Measurements from ENCODE around the gene THAP6. TPM values are rescaled to one million over a fixed set of nuclear protein-coding genes. Genes with fewer than 3 reads are reported as not detected.
"Not testable (repeated sequence)": the region's sequence is repeated elsewhere in the genome, so short reads cannot be mapped to it uniquely, and the experiment has no call there.

THAP6 gene
- total RNA-seq, 3 donors from 2014 or later (not counting 1 experiment from before 2014, with no cell fraction given), result 20.2 to 24.1 (median 21.8) TPM

DNA sequence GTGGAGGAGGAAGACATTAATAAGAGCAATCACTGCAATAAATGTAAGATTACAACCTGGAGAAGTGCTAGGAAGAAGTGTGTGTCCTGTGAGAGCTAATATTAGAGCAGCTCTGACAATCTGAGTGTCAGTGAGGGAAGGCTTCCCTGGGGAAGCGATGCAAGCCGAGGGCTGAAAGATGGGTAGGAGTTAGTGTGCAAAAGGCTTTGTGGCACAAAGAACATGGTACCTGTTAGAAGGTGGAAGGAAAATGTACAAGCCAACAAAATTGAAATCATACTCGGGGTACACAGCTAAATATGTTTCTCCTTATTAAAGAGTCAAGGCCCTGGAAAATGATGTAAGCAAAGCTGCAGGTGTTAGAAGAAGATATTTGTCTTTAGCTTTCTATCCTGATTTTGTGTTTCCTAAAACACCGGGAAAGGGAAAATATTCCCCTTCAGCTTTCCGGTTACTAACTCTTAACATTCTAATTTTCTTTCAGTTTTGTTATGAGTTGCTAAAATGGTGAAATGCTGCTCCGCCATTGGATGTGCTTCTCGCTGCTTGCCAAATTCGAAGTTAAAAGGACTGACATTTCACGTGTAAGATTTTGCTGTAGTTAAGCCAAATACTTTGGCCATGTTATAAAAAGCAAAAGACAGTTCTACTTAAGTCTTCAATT, 808 bp downstream of the THAP6 start:
- intact Hi-C loops (cut with micrococcal nuclease), result loop anchor here (1.0 to 2.0 kb wide), 2 partner anchors 158 to 210 kb away; partner anchors contain the start of genes G3BP2 and USO1
- H3K27ac ChIP-seq (ENCODE audit: low read length), result peak overlapping the region; percentile 98
- Mint-ChIP-seq H3K36me3 (no peaks in the 10 kb centered on the region), H3K4me3 (no peak overlapping the region), H3K27ac (no peak overlapping the region), H3K27me3 (ENCODE audit: low read depth in 2 of 2) (no peaks in the 10 kb centered on the region), H3K4me1 (peaks cover 7 to 30% of the 10 kb centered on the region in 2 donors), H3K9me3 (no peaks in the 10 kb centered on the region)
- H3K4me3 ChIP-seq (ENCODE audit: low read length), result peak overlapping the region; percentile 95
- H3K27me3 ChIP-seq (ENCODE audit: control insufficient read depth, insufficient read depth, low read length), result no peaks in the 10 kb centered on the region
- ATAC-seq (no peak), DNase-seq (peak in 1 of 2 donors; percentile 64)
- TF ChIP-seq, protein P1, sequence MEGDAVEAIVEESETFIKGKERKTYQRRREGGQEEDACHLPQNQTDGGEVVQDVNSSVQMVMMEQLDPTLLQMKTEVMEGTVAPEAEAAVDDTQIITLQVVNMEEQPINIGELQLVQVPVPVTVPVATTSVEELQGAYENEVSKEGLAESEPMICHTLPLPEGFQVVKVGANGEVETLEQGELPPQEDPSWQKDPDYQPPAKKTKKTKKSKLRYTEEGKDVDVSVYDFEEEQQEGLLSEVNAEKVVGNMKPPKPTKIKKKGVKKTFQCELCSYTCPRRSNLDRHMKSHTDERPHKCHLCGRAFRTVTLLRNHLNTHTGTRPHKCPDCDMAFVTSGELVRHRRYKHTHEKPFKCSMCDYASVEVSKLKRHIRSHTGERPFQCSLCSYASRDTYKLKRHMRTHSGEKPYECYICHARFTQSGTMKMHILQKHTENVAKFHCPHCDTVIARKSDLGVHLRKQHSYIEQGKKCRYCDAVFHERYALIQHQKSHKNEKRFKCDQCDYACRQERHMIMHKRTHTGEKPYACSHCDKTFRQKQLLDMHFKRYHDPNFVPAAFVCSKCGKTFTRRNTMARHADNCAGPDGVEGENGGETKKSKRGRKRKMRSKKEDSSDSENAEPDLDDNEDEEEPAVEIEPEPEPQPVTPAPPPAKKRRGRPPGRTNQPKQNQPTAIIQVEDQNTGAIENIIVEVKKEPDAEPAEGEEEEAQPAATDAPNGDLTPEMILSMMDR (IDR thresholded peaks at IDR 0.05), result no peak
- H3K9me3 ChIP-seq (ENCODE audit: control insufficient read depth, insufficient read depth, low read length), result no peaks in the 10 kb centered on the region
- H3K36me3 ChIP-seq (ENCODE audit: control insufficient read depth, insufficient read depth, low read length), result peaks cover 20% of the 10 kb centered on the region
- peaks cover 20% of the 10 kb centered on the region for H3K4me1 ChIP-seq (ENCODE audit: control insufficient read depth, insufficient read depth, low read length)
- WGBS (ENCODE audit: insufficient coverage), result 65% methylated on average over 6 of the region's 9 CpGs

DNA sequence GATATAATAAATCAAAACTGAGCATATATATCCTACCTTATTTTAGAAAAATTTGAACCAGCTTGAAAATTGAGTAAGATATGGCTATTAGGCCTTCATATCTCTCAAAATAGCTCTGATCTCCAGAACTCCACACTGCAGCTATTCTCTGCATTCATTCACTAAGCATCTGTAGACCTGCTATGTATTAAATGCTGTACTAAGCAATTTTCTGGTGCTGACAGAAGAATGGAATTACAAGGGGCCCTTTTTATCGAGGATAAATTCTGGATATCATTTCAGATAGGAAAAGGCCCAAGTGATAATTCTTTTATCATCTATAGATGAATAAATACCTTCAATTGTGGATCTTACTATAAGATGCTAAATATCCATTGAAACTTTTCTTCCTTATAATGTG, 1.9 kb downstream of the THAP6 start:
- H3K36me3 Mint-ChIP-seq, result no peaks in the 10 kb centered on the region
- TF ChIP-seq, protein P1 (IDR thresholded peaks at IDR 0.05), result no peak
- no peak overlapping the region for H3K4me3 Mint-ChIP-seq
- peaks cover 24% of the 10 kb centered on the region for H3K36me3 ChIP-seq (ENCODE audit: control insufficient read depth, insufficient read depth, low read length)
- no peak for ATAC-seq
- no peak for DNase-seq
- peaks cover 20% of the 10 kb centered on the region for H3K4me1 ChIP-seq (ENCODE audit: control insufficient read depth, insufficient read depth, low read length)
- H3K4me1 Mint-ChIP-seq, result peaks cover 7 to 26% of the 10 kb centered on the region in 2 donors
- WGBS (ENCODE audit: insufficient coverage), result no CpG with 5 or more reads among the region's 1 CpG
- no peaks in the 10 kb centered on the region for H3K9me3 ChIP-seq (ENCODE audit: control insufficient read depth, insufficient read depth, low read length)
- no peaks in the 10 kb centered on the region for H3K9me3 Mint-ChIP-seq
- no peaks in the 10 kb centered on the region for H3K27me3 Mint-ChIP-seq (ENCODE audit: low read depth in 2 of 2)
- H3K27ac Mint-ChIP-seq, result no peak overlapping the region
- intact Hi-C loops (cut with micrococcal nuclease), result no loop called here
- no peak overlapping the region for H3K27ac ChIP-seq (ENCODE audit: low read length)
- no peak overlapping the region for H3K4me3 ChIP-seq (ENCODE audit: low read length)
- no peaks in the 10 kb centered on the region for H3K27me3 ChIP-seq (ENCODE audit: control insufficient read depth, insufficient read depth, low read length)

- ATAC-seq; H3K4me3 Mint-ChIP-seq; H3K9me3 Mint-ChIP-seq; H3K27ac ChIP-seq (ENCODE audit: low read length); H3K4me1 ChIP-seq (ENCODE audit: control insufficient read depth, insufficient read depth, low read length); H3K36me3 Mint-ChIP-seq; DNase-seq; H3K27me3 ChIP-seq (ENCODE audit: control insufficient read depth, insufficient read depth, low read length); H3K4me3 ChIP-seq (ENCODE audit: low read length); H3K27me3 Mint-ChIP-seq (ENCODE audit: low read depth in 2 of 2); intact Hi-C loops (cut with micrococcal nuclease); H3K9me3 ChIP-seq (ENCODE audit: control insufficient read depth, insufficient read depth, low read length); H3K27ac Mint-ChIP-seq: not testable (repeated sequence)
- H3K36me3 ChIP-seq (ENCODE audit: control insufficient read depth, insufficient read depth, low read length), result peaks cover 47% of the 10 kb centered on the region
- WGBS (ENCODE audit: insufficient coverage), result 90% methylated on average over 1 of the region's 7 CpGs
- peaks cover 7 to 29% of the 10 kb centered on the region in 2 donors for H3K4me1 Mint-ChIP-seq
These were observed 5.2 kb downstream of the THAP6 start for GRCh38 chr4:75519452-75519851.

DNA sequence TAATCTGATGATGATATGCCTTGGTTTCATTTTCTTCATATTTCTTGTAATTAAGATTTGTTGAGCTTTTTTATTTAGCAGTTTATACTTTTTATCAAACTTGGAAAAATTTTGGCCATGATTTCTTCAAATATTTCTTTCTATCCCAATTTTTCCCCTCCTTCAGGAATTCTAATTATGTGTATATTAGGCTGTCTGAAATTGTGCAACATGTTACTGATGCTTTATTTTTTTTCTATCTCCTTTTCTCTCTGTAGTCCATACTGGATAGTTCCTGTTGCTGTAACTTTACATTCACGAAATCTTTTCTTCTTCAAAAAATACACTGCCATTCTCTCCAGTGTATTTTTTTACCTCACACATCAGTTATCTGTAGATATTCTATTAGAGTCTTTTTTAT, 10.8 kb downstream of the THAP6 start:
- Mint-ChIP-seq H3K4me1 (peaks cover 4 to 20% of the 10 kb centered on the region in 2 donors), H3K27ac (no peak overlapping the region), H3K9me3 (no peaks in the 10 kb centered on the region), H3K27me3 (ENCODE audit: low read depth in 2 of 2) (no peaks in the 10 kb centered on the region), H3K4me3 (no peak overlapping the region), H3K36me3 (peaks cover 33% of the 10 kb centered on the region)
- no peak overlapping the region for H3K27ac ChIP-seq (ENCODE audit: low read length)
- intact Hi-C loops (cut with micrococcal nuclease), result no loop called here
- peaks cover 70% of the 10 kb centered on the region for H3K36me3 ChIP-seq (ENCODE audit: control insufficient read depth, insufficient read depth, low read length)
- no peak for ATAC-seq
- H3K9me3 ChIP-seq (ENCODE audit: control insufficient read depth, insufficient read depth, low read length), result no peaks in the 10 kb centered on the region
- TF ChIP-seq, protein P1 (IDR thresholded peaks at IDR 0.05), result no peak
- no CpG with 5 or more reads among the region's 1 CpG for WGBS (ENCODE audit: insufficient coverage)
- no peaks in the 10 kb centered on the region for H3K4me1 ChIP-seq (ENCODE audit: control insufficient read depth, insufficient read depth, low read length)
- DNase-seq, result no peak
- H3K27me3 ChIP-seq (ENCODE audit: control insufficient read depth, insufficient read depth, low read length), result no peaks in the 10 kb centered on the region
- no peak overlapping the region for H3K4me3 ChIP-seq (ENCODE audit: low read length)
